ENCODE data around the gene PCARE.
A peak's percentile ranks its signal among the peaks of the same experiment; 100 is the strongest.

The PCARE gene

GRCh38 chr2:29113027-29113686 lies 38.8 kb upstream of the PCARE start:
- Histone ChIP-seq H3K4me3 (ENCODE audit: low read length) (no peak overlapping the region), H3K4me1 (ENCODE audit: low read length) (peaks cover 11% of the 10 kb centered on the region), H2AFZ (ENCODE audit: low read length) (no peak overlapping the region), H4K20me1 (ENCODE audit: insufficient read depth, low read length) (no peaks in the 10 kb centered on the region), H3F3A (ENCODE audit: insufficient read depth, low read length) (peaks cover 8% of the 10 kb centered on the region; the same call in 1 of the 2 replicates), H3K27ac (ENCODE audit: low read length) (no peak overlapping the region), H3K9me3 (replicated peaks; ENCODE audit: insufficient read depth, low read length) (no peaks in the 10 kb centered on the region), H3K36me3 (replicated peaks; ENCODE audit: insufficient read depth, low read length) (no peaks in the 10 kb centered on the region), H3K79me2 (ENCODE audit: low read length) (no peaks in the 10 kb centered on the region), H3K4me2 (ENCODE audit: low read depth, low read length) (no peak overlapping the region), H3K9ac (ENCODE audit: low read length) (no peak overlapping the region), H3K9me2 (replicated peaks; ENCODE audit: insufficient read depth, low read length) (no peaks in the 10 kb centered on the region), H3K27me3 (replicated peaks; ENCODE audit: insufficient read depth, low read length) (no peaks in the 10 kb centered on the region)
- TF ChIP-seq EZH2 (optimal IDR thresholded peaks at IDR 0.05; ENCODE audit: low read depth, low read length) (no peak), EZH2phosphoT487 (IDR thresholded peaks at IDR 0.05; ENCODE audit: low read length) (no peak), CTCF (IDR thresholded peaks at IDR 0.05; ENCODE audit: low read length) (no peak)
- DNase-seq, result no peak

GRCh38 chr2:29112379-29112778 lies 38.1 kb upstream of the PCARE start:
- H3K4me1 ChIP-seq (ENCODE audit: low read length), result peaks cover 11% of the 10 kb centered on the region
- H3K9me2 ChIP-seq (replicated peaks; ENCODE audit: insufficient read depth, low read length), result no peaks in the 10 kb centered on the region
- DNase-seq, result no peak
- H3K27ac ChIP-seq (ENCODE audit: low read length), result no peak overlapping the region
- H3K9ac ChIP-seq (ENCODE audit: low read length), result no peak overlapping the region
- no peaks in the 10 kb centered on the region for H3K79me2 ChIP-seq (ENCODE audit: low read length)
- no peak for TF ChIP-seq CTCF (IDR thresholded peaks at IDR 0.05; ENCODE audit: low read length)
- no peak for TF ChIP-seq EZH2 (optimal IDR thresholded peaks at IDR 0.05; ENCODE audit: low read depth, low read length)
- no peak for TF ChIP-seq EZH2phosphoT487 (IDR thresholded peaks at IDR 0.05; ENCODE audit: low read length)
- no peaks in the 10 kb centered on the region for H3K36me3 ChIP-seq (replicated peaks; ENCODE audit: insufficient read depth, low read length)
- no peaks in the 10 kb centered on the region for H4K20me1 ChIP-seq (ENCODE audit: insufficient read depth, low read length)
- no peaks in the 10 kb centered on the region for H3K27me3 ChIP-seq (replicated peaks; ENCODE audit: insufficient read depth, low read length)
- no peak overlapping the region for H3K4me3 ChIP-seq (ENCODE audit: low read length)
- H2AFZ ChIP-seq (ENCODE audit: low read length), result no peak overlapping the region
- no peaks in the 10 kb centered on the region for H3K9me3 ChIP-seq (replicated peaks; ENCODE audit: insufficient read depth, low read length)
- H3F3A ChIP-seq (ENCODE audit: insufficient read depth, low read length), result peaks cover 8% of the 10 kb centered on the region; the same call in 1 of the 2 replicates
- no peak overlapping the region for H3K4me2 ChIP-seq (ENCODE audit: low read depth, low read length)

DNA sequence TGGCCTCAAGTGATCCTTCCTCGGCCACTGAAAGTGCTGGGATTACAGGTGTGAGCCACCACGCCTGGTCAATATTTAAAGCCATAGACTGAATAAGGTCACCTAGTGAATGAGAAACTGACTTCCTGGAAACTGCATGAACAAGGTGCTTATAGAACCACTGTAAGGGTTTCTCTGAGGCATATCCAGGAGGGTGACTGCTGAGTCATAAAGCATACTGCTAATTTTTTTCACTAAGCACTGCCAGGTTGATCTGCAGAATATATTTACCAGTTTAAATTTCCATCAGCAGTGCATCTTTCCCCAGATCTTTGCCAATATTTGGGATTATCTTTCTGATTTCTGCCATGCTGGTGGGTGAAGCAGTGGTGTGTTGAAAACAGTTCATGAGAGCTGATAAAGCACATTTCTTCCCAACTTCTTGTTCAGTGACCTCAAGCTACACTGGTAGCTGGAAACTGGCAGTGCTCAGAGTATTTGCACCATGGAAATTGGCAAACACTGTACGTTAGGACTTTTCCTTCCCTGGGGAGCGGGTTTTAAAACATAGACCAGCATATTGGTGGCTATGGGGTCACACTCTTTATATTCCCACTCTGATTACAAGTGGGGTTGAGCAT lies 36.7 kb upstream of the PCARE start:
- H3K4me3 ChIP-seq (ENCODE audit: low read length), result no peak overlapping the region
- TF ChIP-seq EZH2phosphoT487 (IDR thresholded peaks at IDR 0.05; ENCODE audit: low read length), result no peak
- TF ChIP-seq CTCF (IDR thresholded peaks at IDR 0.05; ENCODE audit: low read length), result no peak
- no peak for TF ChIP-seq EZH2 (optimal IDR thresholded peaks at IDR 0.05; ENCODE audit: low read depth, low read length)
- no peak overlapping the region for H3K4me2 ChIP-seq (ENCODE audit: low read depth, low read length)
- no peaks in the 10 kb centered on the region for H3K79me2 ChIP-seq (ENCODE audit: low read length)
- H3K27ac ChIP-seq (ENCODE audit: low read length), result no peak overlapping the region
- H3K4me1 ChIP-seq (ENCODE audit: low read length), result peaks cover 11% of the 10 kb centered on the region
- H4K20me1 ChIP-seq (ENCODE audit: insufficient read depth, low read length), result no peaks in the 10 kb centered on the region
- no peaks in the 10 kb centered on the region for H3K27me3 ChIP-seq (replicated peaks; ENCODE audit: insufficient read depth, low read length)
- peaks cover 2% of the 10 kb centered on the region; the same call in 1 of the 2 replicates for H3F3A ChIP-seq (ENCODE audit: insufficient read depth, low read length)
- no peaks in the 10 kb centered on the region for H3K9me3 ChIP-seq (replicated peaks; ENCODE audit: insufficient read depth, low read length)
- H3K9ac ChIP-seq (ENCODE audit: low read length), result no peak overlapping the region
- no peaks in the 10 kb centered on the region for H3K36me3 ChIP-seq (replicated peaks; ENCODE audit: insufficient read depth, low read length)
- peak; percentile 11 for DNase-seq
- H3K9me2 ChIP-seq (replicated peaks; ENCODE audit: insufficient read depth, low read length), result no peaks in the 10 kb centered on the region
- no peak overlapping the region for H2AFZ ChIP-seq (ENCODE audit: low read length)
